ENCODE data around the gene CATSPERD. TPM values are rescaled to one million over a fixed set of nuclear protein-coding genes. Genes with fewer than 3 reads are reported as not detected.

Gene CATSPERD
- not detected for total RNA-seq

GRCh38 chr19:5719961-5720790 lies at the start of gene CATSPERD, which contains the start of gene LONP1:
Gene CATSPERD, plus strand, starts transcription at chr19:5720637. Its CDS starts 101 bp downstream, at chr19:5720738.
Gene LONP1, minus strand, starts transcription at chr19:5720146. Its CDS starts 14 bp downstream, at chr19:5720132.
- H3K4me3 ChIP-seq (ENCODE audit: low read depth, poor library complexity, severe bottlenecking), result peak within 1 kb of the TSS; percentile 99
- intact Hi-C loops (cut with DNase I; ENCODE audit: low total_unique reads), result no loop called here
- 1% methylated on average over 54 to 60 of the region's 90 CpGs for WGBS, 2 donors
- peak in 1 of 3 donors; percentile 98 for TF ChIP-seq CTCF (IDR thresholded peaks at IDR 0.05)
- TF ChIP-seq POLR2A (IDR thresholded peaks at IDR 0.05), result peak in 1 of 2 donors; percentile 70
- DNase-seq (ENCODE audit: low spot score in 2 of 2), result peak; percentile 97 to 99

DNA sequence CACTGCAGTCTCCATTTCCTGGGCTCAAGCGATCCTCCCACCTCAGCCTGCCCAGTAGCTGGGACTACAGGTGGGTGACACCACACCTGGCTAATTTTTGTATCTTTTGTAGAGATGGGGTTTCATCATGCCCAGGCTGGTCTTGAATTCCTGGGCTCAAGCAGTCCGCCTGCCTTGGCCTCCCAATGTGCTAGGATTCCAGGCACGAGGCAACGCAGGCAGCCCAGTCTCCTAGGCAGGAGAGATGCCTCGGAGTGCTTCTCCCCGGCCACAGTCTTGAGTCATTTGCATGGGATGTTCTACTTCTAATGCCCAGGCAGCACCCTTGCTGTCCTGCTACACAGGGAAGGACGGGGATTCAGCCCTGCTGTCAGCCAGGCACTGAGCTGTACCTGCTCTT lies 48.8 kb upstream of the CATSPERD start:
- TF ChIP-seq CTCF (IDR thresholded peaks at IDR 0.05), result no peak
- no peak for TF ChIP-seq POLR2A (IDR thresholded peaks at IDR 0.05)
- 80 to 83% methylated on average over 6 to 7 of the region's 7 CpGs for WGBS, 2 donors
- H3K4me3 ChIP-seq (ENCODE audit: low read depth, poor library complexity, severe bottlenecking), result no peak overlapping the region
- DNase-seq (ENCODE audit: low spot score in 2 of 2), result no peak
- intact Hi-C loops (cut with DNase I; ENCODE audit: low total_unique reads), result no loop called here

DNA sequence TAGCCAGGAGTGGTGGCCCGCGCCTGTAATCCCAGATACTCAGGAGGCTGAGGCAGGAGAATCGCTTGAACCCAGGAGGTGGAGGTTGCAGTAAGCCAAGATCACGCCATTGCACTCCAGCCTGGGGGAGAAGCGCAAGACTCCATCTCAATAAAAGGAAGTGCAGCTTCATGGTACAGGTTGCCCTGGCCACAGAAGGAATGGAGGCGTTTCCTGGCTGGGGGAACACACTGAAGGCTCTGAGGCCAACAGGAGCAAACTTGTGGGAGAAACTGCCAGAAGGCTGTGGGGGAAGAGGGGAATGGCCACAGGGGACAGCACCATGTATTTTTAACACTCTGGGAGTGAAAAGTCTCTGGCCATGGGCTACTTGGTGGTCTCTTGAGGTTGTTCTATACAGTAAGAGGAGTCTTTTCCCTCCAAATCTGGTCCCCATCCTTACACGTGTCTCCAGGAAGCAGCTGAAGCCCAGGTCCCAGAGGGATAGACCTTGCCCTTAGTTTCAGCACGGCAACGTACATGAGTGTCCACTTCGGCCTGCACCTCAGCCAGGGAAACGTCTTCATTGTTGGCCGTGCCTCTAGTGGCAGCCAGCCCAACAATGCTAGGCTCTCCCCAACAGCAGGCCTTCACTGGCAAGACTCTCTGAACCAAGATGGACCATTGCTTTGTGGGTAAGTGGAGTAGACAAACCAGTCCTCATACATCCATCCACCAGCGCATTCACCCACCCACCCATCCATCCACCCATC lies 47.6 kb upstream of the CATSPERD start:
- 86 to 87% methylated on average over 13 of the region's 13 CpGs for WGBS, 2 donors
- intact Hi-C loops (cut with DNase I; ENCODE audit: low total_unique reads), result no loop called here
- no peak for DNase-seq (ENCODE audit: low spot score in 2 of 2)
- no peak overlapping the region for H3K4me3 ChIP-seq (ENCODE audit: low read depth, poor library complexity, severe bottlenecking)
- TF ChIP-seq POLR2A (IDR thresholded peaks at IDR 0.05) (no peak), CTCF (IDR thresholded peaks at IDR 0.05) (no peak)

DNA sequence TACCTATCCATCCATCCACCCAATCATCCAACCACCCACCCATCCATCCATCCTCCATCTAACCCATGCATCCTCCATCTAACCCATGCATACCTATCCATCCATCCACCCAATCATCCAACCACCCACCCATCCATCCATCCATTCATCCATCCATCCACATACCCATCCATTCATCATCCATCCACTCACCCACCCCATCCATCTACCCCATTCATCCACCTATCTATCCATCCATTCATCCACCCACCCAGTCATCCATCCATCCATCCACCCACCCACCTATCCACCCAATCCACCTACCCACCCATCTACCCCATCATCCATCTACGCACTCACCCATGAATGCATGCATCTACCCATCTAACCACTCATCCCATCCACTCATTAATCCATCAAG lies 46.7 kb upstream of the CATSPERD start:
- H3K4me3 ChIP-seq (ENCODE audit: low read depth, poor library complexity, severe bottlenecking), result no peak overlapping the region
- WGBS, 2 donors, result 97 to 100% methylated on average over 1 of the region's 1 CpG
- DNase-seq (ENCODE audit: low spot score in 2 of 2), result no peak
- intact Hi-C loops (cut with DNase I; ENCODE audit: low total_unique reads), result no loop called here
- no peak for TF ChIP-seq POLR2A (IDR thresholded peaks at IDR 0.05)

DNA sequence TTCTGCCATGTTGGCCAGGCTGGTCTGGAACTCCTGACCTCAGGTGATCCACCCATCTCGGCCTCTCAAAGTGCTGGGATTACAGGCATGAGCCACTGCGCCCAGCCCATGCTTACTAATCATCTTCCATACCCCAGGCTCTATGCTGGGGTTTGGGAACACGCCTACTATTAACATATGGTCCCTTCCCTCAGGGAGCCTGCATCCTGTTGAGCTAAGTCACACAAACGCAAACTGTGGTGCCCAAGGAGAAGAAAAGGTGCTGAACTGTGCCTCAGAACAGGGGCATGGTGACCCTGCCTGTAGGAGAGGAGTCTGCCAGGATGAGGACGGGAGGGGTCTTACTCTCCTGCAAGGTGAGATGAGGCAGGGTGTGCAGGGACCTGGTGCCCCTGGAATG lies 45.7 kb upstream of the CATSPERD start:
- 45 to 67% methylated on average over 5 of the region's 5 CpGs for WGBS, 2 donors
- DNase-seq (ENCODE audit: low spot score in 2 of 2), result no peak
- H3K4me3 ChIP-seq (ENCODE audit: low read depth, poor library complexity, severe bottlenecking), result no peak overlapping the region
- no peak for TF ChIP-seq CTCF (IDR thresholded peaks at IDR 0.05)
- no peak for TF ChIP-seq POLR2A (IDR thresholded peaks at IDR 0.05)
- intact Hi-C loops (cut with DNase I; ENCODE audit: low total_unique reads), result loop anchor here (5.0 kb wide), 1 partner anchor 1617 kb away; no protein-coding TSS in a partner anchor
